ENCODE measurements around the gene ITGAL. TPM values are rescaled to one million over a fixed set of nuclear protein-coding genes. Genes with fewer than 3 reads are reported as not detected.

Gene ITGAL
- total RNA-seq, 1 experiment from 2014 or later: not detected

DNA sequence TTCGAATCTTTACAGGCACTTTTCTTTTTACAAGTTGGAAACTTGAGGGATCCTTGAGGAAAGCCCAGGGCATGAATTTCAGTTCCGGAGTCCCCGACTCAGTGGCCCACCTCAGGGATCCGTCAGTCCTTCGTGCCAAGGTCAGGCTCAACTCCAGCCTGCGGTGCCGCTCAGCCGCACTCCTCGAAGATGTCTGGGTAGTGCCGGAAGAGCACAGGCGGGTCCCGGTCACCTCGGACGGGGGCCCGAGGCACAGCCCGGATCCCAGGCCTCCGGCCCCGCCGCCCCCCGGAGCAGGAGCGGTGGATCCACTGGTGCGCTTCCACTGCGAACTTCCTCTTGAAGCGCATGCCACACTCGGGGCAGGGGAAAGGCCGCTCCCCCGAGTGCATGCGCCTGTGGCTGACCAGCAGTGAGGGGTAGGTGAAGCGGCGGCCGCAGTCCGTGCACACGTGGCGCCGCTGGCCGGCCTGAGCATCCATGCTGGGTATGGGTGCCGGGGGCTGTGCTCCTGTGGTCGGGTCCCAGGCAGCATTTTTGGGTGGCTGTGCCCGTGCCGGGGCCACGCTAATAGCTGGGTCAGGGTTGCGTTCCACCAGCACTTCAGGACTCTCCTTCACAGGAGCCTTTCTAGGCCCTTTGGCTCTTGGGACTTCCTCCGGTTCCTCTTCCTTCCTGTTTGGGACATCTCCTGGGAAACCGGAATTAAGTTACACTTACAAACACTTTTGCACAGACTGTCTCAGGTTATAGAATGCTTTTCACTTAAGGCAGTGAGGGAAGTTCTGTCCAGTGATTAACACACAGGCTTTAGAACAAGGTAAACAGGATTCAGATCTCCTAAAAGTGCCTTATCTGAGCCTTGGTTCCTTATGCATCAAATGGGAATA, 97.4 kb downstream of the ITGAL start:
- peaks cover 34% of the 10 kb centered on the region for H3K4me1 ChIP-seq (ENCODE audit: insufficient read depth, low read length, poor library complexity, severe bottlenecking)
- H3K27me3 ChIP-seq (replicated peaks; ENCODE audit: insufficient read depth, low read depth, low read length, poor library complexity): no peaks in the 10 kb centered on the region
- no peaks in the 10 kb centered on the region for H3K9me3 ChIP-seq (ENCODE audit: low read depth, low read length, poor library complexity, severe bottlenecking)
- CTCF ChIA-PET: interaction anchor here (0.7 kb wide), 1 partner anchor 161 kb away, joined by 5 read pairs; no protein-coding TSS in a partner anchor
- POLR2A ChIA-PET (ENCODE audit: low non-redundant PET): no interaction called here
- no peak for DNase-seq (ENCODE audit: low spot score)
- H3K27ac ChIP-seq (ENCODE audit: low read depth, low read length, poor library complexity, severe bottlenecking): no peak overlapping the region
- BruUV-seq (replicated peaks): TSS peak; percentile 38
- intact Hi-C loops (cut with micrococcal nuclease; ENCODE audit: unreplicated experiment): no loop called here
- H3K4me3 ChIP-seq (ENCODE audit: low read depth, low read length, poor library complexity, severe bottlenecking): no peak overlapping the region
- no peak for TF ChIP-seq EZH2 (IDR thresholded peaks at IDR 0.05; ENCODE audit: borderline replicate concordance, low read depth, low read length, poor library complexity, severe bottlenecking)
- no peaks in the 10 kb centered on the region for H3K36me3 ChIP-seq (ENCODE audit: insufficient read depth, low read length, poor library complexity, severe bottlenecking)

DNA sequence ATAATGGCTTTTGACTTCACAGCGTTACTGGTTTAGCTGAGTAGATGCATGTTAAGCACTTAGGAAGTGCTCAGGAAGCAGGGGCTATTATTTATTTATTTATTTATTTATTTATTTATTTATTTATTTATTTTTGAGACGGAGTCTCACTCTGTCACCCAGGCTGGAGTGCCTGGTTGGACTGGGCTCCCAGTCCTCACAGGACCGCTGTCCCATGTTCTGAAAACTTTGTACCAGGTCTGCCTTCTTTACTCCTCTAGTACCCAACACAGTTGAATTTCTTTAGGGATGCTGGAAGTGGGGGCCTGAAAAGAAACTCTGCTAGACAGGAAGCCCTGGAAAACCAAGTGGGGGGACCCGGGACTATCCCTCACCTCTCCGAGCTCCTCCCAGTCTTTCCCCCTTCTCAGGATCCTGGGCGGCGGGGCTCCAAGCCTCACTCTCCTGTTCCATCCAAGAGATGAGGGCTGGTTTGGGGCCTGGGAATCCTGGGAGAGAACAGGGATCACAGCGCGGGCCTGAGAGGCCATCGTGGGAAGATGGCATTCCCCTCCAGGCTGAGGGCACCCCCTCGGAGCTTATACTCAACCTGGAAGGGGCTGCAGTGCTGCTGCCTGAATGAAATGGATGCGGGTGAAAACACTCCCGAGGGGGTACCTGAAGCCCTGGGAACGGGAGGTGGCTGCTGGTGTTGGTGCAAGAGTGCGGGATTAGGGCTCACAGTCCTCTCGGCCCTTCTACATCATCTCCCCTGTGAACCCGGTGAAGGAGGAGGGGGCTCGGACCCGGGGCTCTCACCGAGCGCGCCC, 98.3 kb downstream of the ITGAL start:
- BruUV-seq (replicated peaks): no TSS peak

DNA sequence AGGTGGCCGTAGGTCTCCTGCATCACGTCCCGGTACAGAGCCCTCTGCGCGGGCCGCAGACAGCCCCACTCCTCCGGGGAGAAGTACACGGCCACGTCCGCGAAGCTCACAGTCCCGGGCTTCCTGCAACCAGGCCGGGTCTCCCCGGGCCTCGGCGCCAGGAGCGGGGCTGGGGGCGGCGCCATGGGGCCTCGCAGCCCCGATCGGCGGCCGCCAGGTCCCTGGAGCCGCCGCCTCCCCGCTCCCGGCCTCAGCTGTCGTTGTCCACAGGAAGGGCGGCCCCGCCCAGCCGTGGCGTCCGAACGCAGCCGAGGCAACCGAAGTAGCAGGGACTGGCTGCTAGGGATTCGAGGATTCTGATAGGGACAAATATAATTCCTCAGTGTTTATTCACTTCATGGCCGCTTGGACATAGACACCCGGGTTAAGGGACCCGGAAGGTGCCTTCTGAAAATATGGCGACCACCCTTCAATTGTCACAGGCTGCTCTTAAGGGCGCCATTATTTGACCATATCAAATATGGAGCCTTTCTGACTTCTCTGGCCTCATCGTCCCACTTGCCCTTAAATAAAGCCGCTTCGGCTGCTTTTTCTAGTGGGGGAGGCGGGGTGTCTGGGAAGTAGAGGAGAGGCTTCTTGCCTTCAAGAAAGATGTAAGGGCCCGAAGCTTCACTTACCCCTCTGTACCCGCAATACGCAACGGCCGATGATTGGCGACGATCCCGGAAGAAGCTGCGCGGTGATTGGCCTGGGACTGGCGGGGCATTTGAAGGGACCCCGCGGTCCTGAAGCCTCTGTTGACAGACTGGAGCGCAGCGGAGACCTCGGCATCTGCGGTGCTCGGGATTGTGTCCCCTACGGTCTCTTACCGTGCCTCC, 99.1 kb downstream of the ITGAL start, which contains the start of gene ZNF688:
Gene ZNF688 (minus strand): TSS at position 270 of the 878 bp plus-strand sequence. CDS start 85 bp downstream, at position 185.
- Histone ChIP-seq H3K27me3 (replicated peaks; ENCODE audit: insufficient read depth, low read depth, low read length, poor library complexity) (no peaks in the 10 kb centered on the region), H3K9me3 (ENCODE audit: low read depth, low read length, poor library complexity, severe bottlenecking) (no peaks in the 10 kb centered on the region), H3K4me1 (ENCODE audit: insufficient read depth, low read length, poor library complexity, severe bottlenecking) (peaks cover 34% of the 10 kb centered on the region), H3K4me3 (ENCODE audit: low read depth, low read length, poor library complexity, severe bottlenecking) (peak within 1 kb of the TSS; percentile 72), H3K36me3 (ENCODE audit: insufficient read depth, low read length, poor library complexity, severe bottlenecking) (no peaks in the 10 kb centered on the region), H3K27ac (ENCODE audit: low read depth, low read length, poor library complexity, severe bottlenecking) (peak within 1 kb of the TSS; percentile 90)
- CTCF ChIA-PET: interaction anchor here (0.9 kb wide), 1 partner anchor 36 kb away, joined by 3 read pairs; no protein-coding TSS in a partner anchor
- peak; percentile 98 for DNase-seq (ENCODE audit: low spot score)
- TF ChIP-seq, protein P1, sequence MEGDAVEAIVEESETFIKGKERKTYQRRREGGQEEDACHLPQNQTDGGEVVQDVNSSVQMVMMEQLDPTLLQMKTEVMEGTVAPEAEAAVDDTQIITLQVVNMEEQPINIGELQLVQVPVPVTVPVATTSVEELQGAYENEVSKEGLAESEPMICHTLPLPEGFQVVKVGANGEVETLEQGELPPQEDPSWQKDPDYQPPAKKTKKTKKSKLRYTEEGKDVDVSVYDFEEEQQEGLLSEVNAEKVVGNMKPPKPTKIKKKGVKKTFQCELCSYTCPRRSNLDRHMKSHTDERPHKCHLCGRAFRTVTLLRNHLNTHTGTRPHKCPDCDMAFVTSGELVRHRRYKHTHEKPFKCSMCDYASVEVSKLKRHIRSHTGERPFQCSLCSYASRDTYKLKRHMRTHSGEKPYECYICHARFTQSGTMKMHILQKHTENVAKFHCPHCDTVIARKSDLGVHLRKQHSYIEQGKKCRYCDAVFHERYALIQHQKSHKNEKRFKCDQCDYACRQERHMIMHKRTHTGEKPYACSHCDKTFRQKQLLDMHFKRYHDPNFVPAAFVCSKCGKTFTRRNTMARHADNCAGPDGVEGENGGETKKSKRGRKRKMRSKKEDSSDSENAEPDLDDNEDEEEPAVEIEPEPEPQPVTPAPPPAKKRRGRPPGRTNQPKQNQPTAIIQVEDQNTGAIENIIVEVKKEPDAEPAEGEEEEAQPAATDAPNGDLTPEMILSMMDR (conservative IDR thresholded peaks at IDR 0.05; ENCODE audit: low read depth, low read length): no peak
- TF ChIP-seq EZH2 (IDR thresholded peaks at IDR 0.05; ENCODE audit: borderline replicate concordance, low read depth, low read length, poor library complexity, severe bottlenecking): no peak
- BruUV-seq (replicated peaks): no TSS peak
- POLR2A ChIA-PET (ENCODE audit: low non-redundant PET): interaction anchor here (0.5 to 1.2 kb wide), 3 partner anchors 13 to 1004 kb away, joined by 5 read pairs; partner anchors contain the start of gene ZNF764
- intact Hi-C loops (cut with micrococcal nuclease; ENCODE audit: unreplicated experiment): no loop called here

More for the DNA sequence above, 98.3 kb downstream of the ITGAL start:
- ChIA-PET POLR2A (ENCODE audit: low non-redundant PET) (interaction anchor here (0.5 kb wide), 2 partner anchors 63 to 1005 kb away, joined by 5 read pairs; no protein-coding TSS in a partner anchor), CTCF (interaction anchor here (0.7 kb wide), 1 partner anchor 161 kb away, joined by 5 read pairs; no protein-coding TSS in a partner anchor)
- intact Hi-C loops (cut with micrococcal nuclease; ENCODE audit: unreplicated experiment): no loop called here
- Histone ChIP-seq H3K27me3 (replicated peaks; ENCODE audit: insufficient read depth, low read depth, low read length, poor library complexity) (no peaks in the 10 kb centered on the region), H3K4me3 (ENCODE audit: low read depth, low read length, poor library complexity, severe bottlenecking) (peak overlapping the region; percentile 72), H3K36me3 (ENCODE audit: insufficient read depth, low read length, poor library complexity, severe bottlenecking) (no peaks in the 10 kb centered on the region), H3K4me1 (ENCODE audit: insufficient read depth, low read length, poor library complexity, severe bottlenecking) (peaks cover 34% of the 10 kb centered on the region), H3K9me3 (ENCODE audit: low read depth, low read length, poor library complexity, severe bottlenecking) (no peaks in the 10 kb centered on the region), H3K27ac (ENCODE audit: low read depth, low read length, poor library complexity, severe bottlenecking) (peak overlapping the region; percentile 90)
- DNase-seq (ENCODE audit: low spot score): no peak
- TF ChIP-seq, protein P1 (conservative IDR thresholded peaks at IDR 0.05; ENCODE audit: low read depth, low read length): no peak
- TF ChIP-seq EZH2 (IDR thresholded peaks at IDR 0.05; ENCODE audit: borderline replicate concordance, low read depth, low read length, poor library complexity, severe bottlenecking): no peak

Small RNAs within 50 kb of the gene (microRNA-seq; reads per million reads assigned to microRNA genes)
- gene MIR4518: not detected

Other genes starting within 250 kb of the ITGAL start
- gene NPIPB13, start 224.3 kb upstream of the ITGAL start, total RNA-seq (2021): 9.3 and 14.2 TPM in 2 replicates
- gene CD2BP2, start 117.4 kb upstream of the ITGAL start, total RNA-seq (2021): 67.6 and 72.5 TPM in 2 replicates
- 59.3 and 66.0 TPM in 2 replicates for gene TBC1D10B, start 102.2 kb upstream of the ITGAL start, total RNA-seq (2021)
- not detected in 2 replicates for gene MYL11, start 97.9 kb upstream of the ITGAL start, total RNA-seq (2021)
- 0.86 and 1.3 TPM in 2 replicates for gene SEPTIN1, start 90.2 kb upstream of the ITGAL start, total RNA-seq (2021)
- 21.6 and 22.0 TPM in 2 replicates for gene ZNF48, start 77.3 kb upstream of the ITGAL start, total RNA-seq (2021)
- gene ZNF771, start 65.1 kb upstream of the ITGAL start, total RNA-seq (2021): 21.9 and 22.2 TPM in 2 replicates
- 92.5 and 111 TPM in 2 replicates for gene DCTPP1, start 42.7 kb upstream of the ITGAL start, total RNA-seq (2021)
- 54.2 and 55.2 TPM in 2 replicates for gene SEPHS2, start 26.9 kb upstream of the ITGAL start, total RNA-seq (2021)
- 32.7 and 39.5 TPM in 2 replicates for gene ZNF768, start 53.8 kb downstream of the ITGAL start, total RNA-seq (2021)
- gene ZNF747, start 62.1 kb downstream of the ITGAL start, total RNA-seq (2021): 10.6 and 12.7 TPM in 2 replicates
- gene ZNF764, start 85.6 kb downstream of the ITGAL start, total RNA-seq (2021): 15.2 and 17.7 TPM in 2 replicates
- gene ZNF688, start 99.0 kb downstream of the ITGAL start, total RNA-seq (2021): 8.5 and 9.1 TPM in 2 replicates
- gene ZNF785, start 113.0 kb downstream of the ITGAL start, total RNA-seq (2021): 21.4 and 23.2 TPM in 2 replicates
- 18.1 and 21.1 TPM in 2 replicates for gene ZNF689, start 137.6 kb downstream of the ITGAL start, total RNA-seq (2021)
- gene PRR14, start 178.2 kb downstream of the ITGAL start, total RNA-seq (2021): 35.7 and 44.6 TPM in 2 replicates
- 71.2 and 79.9 TPM in 2 replicates for gene FBRS, start 185.7 kb downstream of the ITGAL start, total RNA-seq (2021)
- gene SRCAP, start 226.4 kb downstream of the ITGAL start, total RNA-seq (2021): 86.2 and 104 TPM in 2 replicates

Measured in A673 (cell line).